Mesendoderm (in vitro differentiated cells): ENCODE measurements around the gene CFAP44.

ENCODE experiments used
- DNase-seq: peaks from one replicate; pipeline ENCODE4 v3.0.0; 2013
- H2AK5ac ChIP-seq: 2 replicates; pipeline ENCODE4 v1.6.1; 2013; ENCODE audit warnings: low read length, inconsistent platforms
- H2BK120ac ChIP-seq: 2 replicates; pipeline ENCODE4 v1.6.1; 2013; ENCODE audit warnings: low read depth, mild to moderate bottlenecking, low read length, moderate library complexity, mixed read lengths
- H2BK15ac ChIP-seq: replicated peaks from 2 replicates; pipeline ENCODE4 v1.6.1; 2013; ENCODE audit warnings: low read depth, mild to moderate bottlenecking, moderate library complexity
- H2BK5ac ChIP-seq: 2 replicates; pipeline ENCODE4 v1.6.1; 2013; ENCODE audit warnings: low read length, inconsistent platforms
- H3K18ac ChIP-seq: 2 replicates; pipeline ENCODE4 v1.6.1; 2013; ENCODE audit warnings: mild to moderate bottlenecking, low read length, mixed read lengths
- H3K23ac ChIP-seq: one replicate; pipeline ENCODE4 v1.6.1; 2013; ENCODE audit warnings: low read length
- H3K27ac ChIP-seq: 2 replicates; pipeline ENCODE4 v1.5.1; 2013; ENCODE audit warnings: low read depth, mild to moderate bottlenecking, inconsistent platforms, low read length, moderate library complexity
- H3K27me3 ChIP-seq: 2 replicates; pipeline ENCODE4 v1.6.1; 2013; ENCODE audit warnings: low read length, control low read depth, mild to moderate bottlenecking, inconsistent platforms; ENCODE audit not compliant: insufficient read depth, poor library complexity
- H3K36me3 ChIP-seq: 2 replicates; pipeline ENCODE4 v1.6.1; 2013; ENCODE audit warnings: low read length, inconsistent platforms; ENCODE audit not compliant: control insufficient read depth, insufficient read depth
- H3K4ac ChIP-seq: one replicate; pipeline ENCODE4 v1.6.1; 2013; ENCODE audit warnings: low read depth, mild to moderate bottlenecking, low read length, moderate library complexity
- H3K4me1 ChIP-seq: 2 replicates; pipeline ENCODE4 v1.6.1; 2013; ENCODE audit warnings: low read depth, low read length, inconsistent platforms; ENCODE audit not compliant: control insufficient read depth
- H3K4me2 ChIP-seq: 2 replicates; pipeline ENCODE4 v1.6.1; 2013; ENCODE audit warnings: low read length
- H3K4me3 ChIP-seq: 2 replicates; pipeline ENCODE4 v1.5.1; 2013; ENCODE audit warnings: mild to moderate bottlenecking, low read length
- H3K56ac ChIP-seq: one replicate; pipeline ENCODE4 v1.6.1; 2013; ENCODE audit warnings: low read length
- H3K79me1 ChIP-seq: 2 replicates; pipeline ENCODE4 v1.6.1; 2013; ENCODE audit warnings: low read length, inconsistent platforms
- H3K79me2 ChIP-seq: 2 replicates; pipeline ENCODE4 v1.6.1; 2013; ENCODE audit warnings: mild to moderate bottlenecking, low read length; ENCODE audit not compliant: control insufficient read depth, insufficient read depth
- H3K9ac ChIP-seq: 2 replicates; pipeline ENCODE4 v1.6.1; 2013; ENCODE audit warnings: low read length, inconsistent platforms
- H4K5ac ChIP-seq: one replicate; pipeline ENCODE4 v1.6.1; 2013; ENCODE audit warnings: low read length
- H4K8ac ChIP-seq: one replicate; pipeline ENCODE4 v1.6.1; 2013; ENCODE audit warnings: low read depth, mild to moderate bottlenecking, control low read depth, low read length, moderate library complexity
- WGBS: extraction: QIAGEN DNeasy Blood & Tissue Kit; methylation state at CpG from one replicate; pipeline ENCODE4 v1.1.7; 2013; ENCODE audit warnings: low lambda C conversion rate, missing lambda C conversion rate; ENCODE audit not compliant: insufficient coverage; ENCODE audit errors: extremely low coverage; 5-methylcytosine and 5-hydroxymethylcytosine counted together

CFAP44 gene

GRCh38 chr3:113437411-113437810, 3.9 kb downstream of the CFAP44 start:
- Histone ChIP-seq H2AK5ac (no peak overlapping the region), H3K79me1 (no peaks in the 10 kb centered on the region), H2BK5ac (no peak overlapping the region), H3K36me3 (no peaks in the 10 kb centered on the region), H3K27me3 (no peaks in the 10 kb centered on the region), H3K18ac (no peak overlapping the region), H3K23ac (no peak overlapping the region), H3K9ac (no peak overlapping the region), H4K5ac (no peak overlapping the region), H2BK15ac (no peak overlapping the region), H3K4ac (no peak overlapping the region), H3K79me2 (no peaks in the 10 kb centered on the region), H3K4me1 (no peaks in the 10 kb centered on the region), H2BK120ac (no peak overlapping the region), H3K56ac (no peak overlapping the region), H3K4me3 (no peak overlapping the region), H3K4me2 (no peak overlapping the region), H4K8ac (no peak overlapping the region), H3K27ac (no peak overlapping the region)
- no CpG with 5 or more reads among the region's 3 CpGs for WGBS
- DNase-seq: no peak

GRCh38 chr3:113436809-113437208, 4.5 kb downstream of the CFAP44 start:
- Histone ChIP-seq H3K4me2 (no peak overlapping the region), H3K56ac (no peak overlapping the region), H3K27me3 (no peaks in the 10 kb centered on the region), H3K4me3 (no peak overlapping the region), H3K9ac (no peak overlapping the region), H3K23ac (no peak overlapping the region), H2BK120ac (no peak overlapping the region), H4K8ac (no peak overlapping the region), H3K79me1 (no peaks in the 10 kb centered on the region), H3K18ac (no peak overlapping the region), H3K36me3 (no peaks in the 10 kb centered on the region), H3K27ac (no peak overlapping the region), H2AK5ac (no peak overlapping the region), H3K79me2 (no peaks in the 10 kb centered on the region), H2BK15ac (no peak overlapping the region), H2BK5ac (no peak overlapping the region), H3K4me1 (no peaks in the 10 kb centered on the region), H4K5ac (no peak overlapping the region), H3K4ac (no peak overlapping the region)
- DNase-seq: peak; percentile 8
- no CpG with 5 or more reads among the region's 1 CpG for WGBS

GRCh38 chr3:113431811-113432210, 9.5 kb downstream of the CFAP44 start:
- no peak overlapping the region for H2AK5ac ChIP-seq
- H4K8ac ChIP-seq: no peak overlapping the region
- no peak overlapping the region for H4K5ac ChIP-seq
- H2BK120ac ChIP-seq: no peak overlapping the region
- no peaks in the 10 kb centered on the region for H3K79me2 ChIP-seq
- no peaks in the 10 kb centered on the region for H3K36me3 ChIP-seq
- no peak overlapping the region for H3K9ac ChIP-seq
- no peak overlapping the region for H3K4me3 ChIP-seq
- no CpG with 5 or more reads among the region's 2 CpGs for WGBS
- H2BK5ac ChIP-seq: no peak overlapping the region
- no peaks in the 10 kb centered on the region for H3K4me1 ChIP-seq
- H3K27ac ChIP-seq: no peak overlapping the region
- no peaks in the 10 kb centered on the region for H3K79me1 ChIP-seq
- no peak overlapping the region for H2BK15ac ChIP-seq
- no peak overlapping the region for H3K4me2 ChIP-seq
- H3K23ac ChIP-seq: no peak overlapping the region
- H3K4ac ChIP-seq: no peak overlapping the region
- no peak overlapping the region for H3K56ac ChIP-seq
- no peak for DNase-seq
- no peaks in the 10 kb centered on the region for H3K27me3 ChIP-seq
- no peak overlapping the region for H3K18ac ChIP-seq

GRCh38 chr3:113428581-113428980, 12.7 kb downstream of the CFAP44 start:
- Histone ChIP-seq H2BK15ac (no peak overlapping the region), H3K4ac (no peak overlapping the region)
- WGBS: no CpG with 5 or more reads among the region's 1 CpG

GRCh38 chr3:113423699-113424098, 17.6 kb downstream of the CFAP44 start:
- Histone ChIP-seq H3K27me3 (no peaks in the 10 kb centered on the region), H4K8ac (no peak overlapping the region), H3K56ac (no peak overlapping the region), H3K79me2 (no peaks in the 10 kb centered on the region), H3K23ac (no peak overlapping the region), H3K4me1 (no peaks in the 10 kb centered on the region), H3K36me3 (no peaks in the 10 kb centered on the region), H2BK120ac (no peak overlapping the region), H3K79me1 (no peaks in the 10 kb centered on the region), H3K18ac (no peak overlapping the region), H4K5ac (no peak overlapping the region), H2BK5ac (no peak overlapping the region), H3K4me2 (no peak overlapping the region), H3K4me3 (no peak overlapping the region), H3K4ac (no peak overlapping the region), H3K27ac (no peak overlapping the region), H3K9ac (no peak overlapping the region), H2BK15ac (no peak overlapping the region), H2AK5ac (no peak overlapping the region)
- no peak for DNase-seq
- WGBS: no CpG with 5 or more reads among the region's 4 CpGs

More at GRCh38 chr3:113428581-113428980, 12.7 kb downstream of the CFAP44 start:
- no peaks in the 10 kb centered on the region for H3K36me3 ChIP-seq
- H3K4me1 ChIP-seq: no peaks in the 10 kb centered on the region
- no peak overlapping the region for H3K27ac ChIP-seq
- no peak overlapping the region for H3K18ac ChIP-seq
- H3K4me2 ChIP-seq: no peak overlapping the region
- H3K79me2 ChIP-seq: no peaks in the 10 kb centered on the region
- DNase-seq: no peak
- no peak overlapping the region for H2BK5ac ChIP-seq
- H3K4me3 ChIP-seq: no peak overlapping the region
- H3K9ac ChIP-seq: no peak overlapping the region
- H2BK120ac ChIP-seq: no peak overlapping the region
- H3K23ac ChIP-seq: no peak overlapping the region
- no peak overlapping the region for H3K56ac ChIP-seq
- no peak overlapping the region for H4K8ac ChIP-seq
- H2AK5ac ChIP-seq: no peak overlapping the region
- H3K27me3 ChIP-seq: no peaks in the 10 kb centered on the region
- no peaks in the 10 kb centered on the region for H3K79me1 ChIP-seq
- no peak overlapping the region for H4K5ac ChIP-seq

GRCh38 chr3:113421082-113421481, 20.2 kb downstream of the CFAP44 start:
- no peaks in the 10 kb centered on the region for H3K79me1 ChIP-seq
- H3K56ac ChIP-seq: no peak overlapping the region
- H3K36me3 ChIP-seq: no peaks in the 10 kb centered on the region
- H3K23ac ChIP-seq: no peak overlapping the region
- no peak overlapping the region for H3K4ac ChIP-seq
- no CpG with 5 or more reads among the region's 3 CpGs for WGBS
- no peak overlapping the region for H3K9ac ChIP-seq
- H3K79me2 ChIP-seq: no peaks in the 10 kb centered on the region
- H3K27ac ChIP-seq: no peak overlapping the region
- H3K27me3 ChIP-seq: no peaks in the 10 kb centered on the region
- DNase-seq: no peak
- H4K8ac ChIP-seq: no peak overlapping the region
- no peak overlapping the region for H2BK120ac ChIP-seq
- H2BK15ac ChIP-seq: no peak overlapping the region
- no peaks in the 10 kb centered on the region for H3K4me1 ChIP-seq
- no peak overlapping the region for H3K4me3 ChIP-seq
- H3K4me2 ChIP-seq: no peak overlapping the region
- no peak overlapping the region for H3K18ac ChIP-seq
- H2BK5ac ChIP-seq: no peak overlapping the region
- H2AK5ac ChIP-seq: no peak overlapping the region
- H4K5ac ChIP-seq: no peak overlapping the region
